Right lobe of liver (tissue), 4 donors: Measurements from ENCODE around the gene TRPM6.

Source experiments
- POLR2A ChIP-seq: fragments of 450-650 bp; IDR thresholded peaks from one replicate; pipeline ENCODE4 v1.6.1; 2017; ENCODE audit warnings: antibody characterized with exemption, mild to moderate bottlenecking
- TF ChIP-seq, protein P1 (sequence below), 4 donors: fragments of 200-600 bp in 3 of 4; fragments of 450-650 bp in 1 of 4; IDR thresholded peaks; one replicate each; pipeline versions ENCODE4 v1.5.1 to v1.8.0; 2016 to 2022; ENCODE audit warnings: antibody characterized with exemption in 4 of 4, mild to moderate bottlenecking in 2 of 4
- donor health status: DM: no; HTN: no; CAD: no.
- donor health status: DM: no; HTN: no; CAD: no.
- donor health status: DM: no; HTN: yes; CAD: no.

- TF ChIP-seq, protein P1, sequence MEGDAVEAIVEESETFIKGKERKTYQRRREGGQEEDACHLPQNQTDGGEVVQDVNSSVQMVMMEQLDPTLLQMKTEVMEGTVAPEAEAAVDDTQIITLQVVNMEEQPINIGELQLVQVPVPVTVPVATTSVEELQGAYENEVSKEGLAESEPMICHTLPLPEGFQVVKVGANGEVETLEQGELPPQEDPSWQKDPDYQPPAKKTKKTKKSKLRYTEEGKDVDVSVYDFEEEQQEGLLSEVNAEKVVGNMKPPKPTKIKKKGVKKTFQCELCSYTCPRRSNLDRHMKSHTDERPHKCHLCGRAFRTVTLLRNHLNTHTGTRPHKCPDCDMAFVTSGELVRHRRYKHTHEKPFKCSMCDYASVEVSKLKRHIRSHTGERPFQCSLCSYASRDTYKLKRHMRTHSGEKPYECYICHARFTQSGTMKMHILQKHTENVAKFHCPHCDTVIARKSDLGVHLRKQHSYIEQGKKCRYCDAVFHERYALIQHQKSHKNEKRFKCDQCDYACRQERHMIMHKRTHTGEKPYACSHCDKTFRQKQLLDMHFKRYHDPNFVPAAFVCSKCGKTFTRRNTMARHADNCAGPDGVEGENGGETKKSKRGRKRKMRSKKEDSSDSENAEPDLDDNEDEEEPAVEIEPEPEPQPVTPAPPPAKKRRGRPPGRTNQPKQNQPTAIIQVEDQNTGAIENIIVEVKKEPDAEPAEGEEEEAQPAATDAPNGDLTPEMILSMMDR (IDR thresholded peaks at IDR 0.05): no peak
- no peak for TF ChIP-seq POLR2A
Measured at GRCh38 chr9:74742191-74742790, 145.4 kb downstream of the TRPM6 start.
